Pancreas (tissue), 10 donors: ENCODE measurements around the gene ALPG. TPM values are rescaled to one million over a fixed set of nuclear protein-coding genes. Genes with fewer than 3 reads are reported as not detected.

Experiments
- ATAC-seq, 4 donors: fragments of 200-7000 bp; cut with Tn5 transposase; one replicate each; pipeline versions ENCODE4 v1.8.0 to v1.9.1; 2020; ENCODE audit warnings: mild to moderate bottlenecking in 4 of 4, moderate library complexity in 4 of 4
- DNase-seq, 6 donors: peaks; one replicate each; pipeline ENCODE4 v3.0.0-alpha.2; 2020
- FAIRE-seq: peaks from 2 replicates; lab custom pipeline; 2012; peaks lifted over from hg19 to GRCh38; lab: Jason Lieb, UNC
- H3K27ac ChIP-seq, 4 donors: fragments of 200-600 bp; sonication (generic); 1 replicate in 3 of 4; 2 replicates in 1 of 4; pipeline versions ENCODE4 v1.5.0 to v1.8.0; 2020
- H3K27me3 ChIP-seq, 4 donors: fragments of 200-600 bp; one replicate each; pipeline ENCODE4 v1.8.0; 2021
- H3K36me3 ChIP-seq, 3 donors: fragments of 200-600 bp; sonication (generic) in 1 of 3; one replicate each; pipeline versions ENCODE4 v1.5.0 to v1.8.0; 2020 to 2021
- H3K4me1 ChIP-seq, 3 donors: fragments of 200-600 bp; one replicate each; pipeline ENCODE4 v1.8.0; 2021
- H3K4me3 ChIP-seq, 4 donors: fragments of 200-600 bp; sonication (generic) in 2 of 4; one replicate each; pipeline versions ENCODE4 v1.5.0 to v1.8.0; 2020 to 2021
- H3K9me3 ChIP-seq, 4 donors: fragments of 200-600 bp; one replicate each; pipeline ENCODE4 v1.8.0; 2021
- CTCF ChIP-seq, 4 donors: fragments of 200-600 bp; sonication (generic) in 3 of 4; IDR thresholded peaks; one replicate each; pipeline versions ENCODE4 v1.5.0 to v1.8.0; 2021; ENCODE audit warnings: antibody characterized with exemption in 4 of 4
- WGBS, 2 donors: extraction: QIAGEN DNeasy Blood & Tissue Kit; methylation state at CpG; one replicate each; pipeline ENCODE4 v1.1.7; 2013; 5-methylcytosine and 5-hydroxymethylcytosine counted together
- intact Hi-C, 3 donors: fragments of 100-400 bp; cut with DNase I; formaldehyde crosslinking; loops; one replicate each; pipeline versions ENCODE4 v1.11.1 to v1.14.2; 2022
- polyA plus RNA-seq, 2 donors: library from polyadenylated mRNA; stranded (reverse); fragments of 200-250 nt; gene quantifications; one replicate each; pipeline ENCODE4 v1.2.3, GENCODE V29; 2013
- total RNA-seq, 6 donors: library from RNA; stranded (reverse); fragmentation: NEBNext Ultra II Directional in 4 of 6; extraction: Animal tissue kit (Norgen Biotek cat#: 25700) in 4 of 6; gene quantifications; one replicate each; pipeline versions ENCODE4 v1.2.1 to v1.2.4, GENCODE V29; 2021 to 2023
- donor health status: healthy with polysubstance abuse.
- donor health status: DM: no; HTN: no; CAD: no; lungs with moderate emphysema.
- donor health status: DM: no; HTN: no; CAD: no.
- donor health status: control.
- donor health status: control.
- donor health status: Bipolar disorder and iron deficiency.
- donor health status: DM: yes; HTN: yes; CAD: no.
- donor health status: DM: no; HTN: no; CAD: no.
- donor health status: DM: no; HTN: no; CAD: no.
- donor health status: DM: yes; HTN: yes; CAD: no.

ALPG gene
- total and polyA plus RNA-seq, 8 donors: not detected

- Histone ChIP-seq H3K36me3 (no peaks in the 10 kb centered on the region), H3K4me3 (no peak overlapping the region), H3K27ac (no peak overlapping the region), H3K4me1 (no peaks in the 10 kb centered on the region), H3K9me3 (no peaks in the 10 kb centered on the region), H3K27me3 (no peaks in the 10 kb centered on the region)
- intact Hi-C loops: no loop called here
- TF ChIP-seq CTCF (IDR thresholded peaks at IDR 0.05): no peak
- WGBS, 2 donors: 80 to 88% methylated on average over 6 of the region's 6 CpGs
- DNase-seq (no peak), ATAC-seq (no peak), FAIRE-seq (no peak)
These were observed 5.4 kb downstream of the ALPG start for GRCh38 chr2:232411901-232412629.

GRCh38 chr2:232412986-232413385 is 6.3 kb downstream of the ALPG start:
- Histone ChIP-seq H3K9me3 (no peaks in the 10 kb centered on the region), H3K27me3 (no peaks in the 10 kb centered on the region), H3K4me1 (no peaks in the 10 kb centered on the region), H3K27ac (no peak overlapping the region), H3K4me3 (no peak overlapping the region), H3K36me3 (no peaks in the 10 kb centered on the region)
- intact Hi-C loops: no loop called here
- FAIRE-seq (no peak), DNase-seq (no peak), ATAC-seq (no peak)
- WGBS, 2 donors: 53 to 60% methylated on average over 5 of the region's 5 CpGs
- TF ChIP-seq CTCF (IDR thresholded peaks at IDR 0.05): no peak

GRCh38 chr2:232415138-232415690 is 8.6 kb downstream of the ALPG start:
- Histone ChIP-seq H3K4me1 (peaks cover 0 to 9% (median 0%) of the 10 kb centered on the region in 3 donors), H3K36me3 (no peaks in the 10 kb centered on the region), H3K4me3 (no peak overlapping the region), H3K9me3 (no peaks in the 10 kb centered on the region), H3K27me3 (peaks cover 0 to 12% (median 2%) of the 10 kb centered on the region in 4 donors), H3K27ac (no peak overlapping the region)
- intact Hi-C loops: no loop called here
- ATAC-seq (no peak), FAIRE-seq (no peak), DNase-seq (no peak)
- TF ChIP-seq CTCF (IDR thresholded peaks at IDR 0.05): no peak
- 64 to 73% methylated on average over 8 of the region's 8 CpGs for WGBS, 2 donors

GRCh38 chr2:232415736-232416520 is 9.3 kb downstream of the ALPG start:
- peaks cover 0 to 11% (median 0%) of the 10 kb centered on the region in 3 donors for H3K4me1 ChIP-seq
- peaks cover 0 to 13% (median 2%) of the 10 kb centered on the region in 4 donors for H3K27me3 ChIP-seq
- no peak for TF ChIP-seq CTCF (IDR thresholded peaks at IDR 0.05)
- FAIRE-seq (no peak), DNase-seq (no peak), ATAC-seq (no peak)
- no peaks in the 10 kb centered on the region for H3K9me3 ChIP-seq
- 83 to 85% methylated on average over 12 of the region's 12 CpGs for WGBS, 2 donors
- no peak overlapping the region for H3K4me3 ChIP-seq
- H3K27ac ChIP-seq: no peak overlapping the region
- intact Hi-C loops: no loop called here
- no peaks in the 10 kb centered on the region for H3K36me3 ChIP-seq
